Naive thymus-derived CD4-positive, alpha-beta T cell (primary cell): Measurements from ENCODE around the gene ISYNA1. TPM values are rescaled to one million over a fixed set of nuclear protein-coding genes. Genes with fewer than 3 reads are reported as not detected.
A peak's percentile ranks its signal among the peaks of the same experiment; 100 is the strongest.

Experiments
- ATAC-seq: fragments of 150-1000 bp; cut with Tn5 transposase; 2 replicates; pipeline ENCODE4 v1.10.0; 2021; ENCODE audit warnings: mild to moderate bottlenecking, moderate library complexity
- CTCF ChIA-PET: fragments of 350-600 bp; sonication (Branson Sonifier 250); formaldehyde crosslinking; loops from one replicate; lab custom pipeline; 2021; ENCODE audit warnings: antibody characterized with exemption; lab: Charles Lee
- POLR2A ChIA-PET: fragments of 350-600 bp; sonication (Branson Sonifier 250); formaldehyde crosslinking; loops from one replicate; lab custom pipeline; 2021; ENCODE audit warnings: antibody characterized with exemption, inconsistent platforms; lab: Charles Lee
- DNase-seq, 9 donors: peaks; one replicate each; pipeline versions ENCODE4 v3.0.0 to v3.0.0-alpha.2; 2020 to 2022; ENCODE audit warnings: mixed read lengths in 1 of 9
- H3K27ac ChIP-seq: one replicate; pipeline ENCODE4 v1.7.0; 2013; ENCODE audit warnings: mild to moderate bottlenecking, low read depth, low read length, moderate library complexity
- H3K27me3 ChIP-seq, 2 donors: one replicate each; pipeline ENCODE4 v1.7.0; 2013; ENCODE audit warnings: low read length in 2 of 2, mild to moderate bottlenecking in 2 of 2, moderate library complexity in 2 of 2; ENCODE audit not compliant: control insufficient read depth in 2 of 2, insufficient read depth in 2 of 2
- H3K36me3 ChIP-seq, 3 experiments: 1 replicate in 2 of 3; 2 replicates in 1 of 3; pipeline ENCODE4 v1.7.0; 2013; ENCODE audit warnings: low read length in 3 of 3, mild to moderate bottlenecking in 3 of 3, moderate library complexity in 1 of 3; ENCODE audit not compliant: insufficient read depth in 3 of 3, control insufficient read depth in 2 of 3
- H3K4me1 ChIP-seq, 2 donors: one replicate each; pipeline ENCODE4 v1.7.0; 2013; ENCODE audit warnings: low read length in 2 of 2, mild to moderate bottlenecking in 2 of 2, moderate library complexity in 1 of 2; ENCODE audit not compliant: control insufficient read depth in 2 of 2, insufficient read depth in 2 of 2
- H3K4me3 ChIP-seq: 2 replicates; pipeline ENCODE4 v1.7.0; 2013; ENCODE audit warnings: mild to moderate bottlenecking, low read length
- H3K9me3 ChIP-seq, 3 experiments: 1 replicate in 2 of 3; 2 replicates in 1 of 3; pipeline ENCODE4 v1.7.0; 2013; ENCODE audit warnings: low read length in 3 of 3; ENCODE audit not compliant: control insufficient read depth in 2 of 3
- H3K27ac Mint-ChIP-seq, 9 donors: one replicate each; pipeline ENCODE4 v1.8.0; 2020 to 2022; ENCODE audit warnings: mixed read lengths in 9 of 9, mild to moderate bottlenecking in 8 of 9, moderate library complexity in 5 of 9, inconsistent platforms in 2 of 9
- H3K27me3 Mint-ChIP-seq, 5 donors: one replicate each; pipeline ENCODE4 v1.8.0; 2021 to 2022; ENCODE audit warnings: mixed read lengths in 5 of 5, mild to moderate bottlenecking in 1 of 5
- H3K36me3 Mint-ChIP-seq, 5 donors: one replicate each; pipeline ENCODE4 v1.8.0; 2020 to 2022; ENCODE audit warnings: mixed read lengths in 5 of 5, mild to moderate bottlenecking in 3 of 5, inconsistent platforms in 1 of 5
- H3K4me1 Mint-ChIP-seq, 7 donors: one replicate each; pipeline ENCODE4 v1.8.0; 2020 to 2022; ENCODE audit warnings: mixed read lengths in 7 of 7, mild to moderate bottlenecking in 3 of 7, inconsistent platforms in 1 of 7
- H3K4me3 Mint-ChIP-seq, 10 donors: one replicate each; pipeline ENCODE4 v1.8.0; 2020 to 2022; ENCODE audit warnings: mild to moderate bottlenecking in 10 of 10, mixed read lengths in 10 of 10, moderate library complexity in 6 of 10, inconsistent platforms in 2 of 10
- H3K9me3 Mint-ChIP-seq, 11 donors: one replicate each; pipeline ENCODE4 v1.8.0; 2020 to 2022; ENCODE audit warnings: mixed read lengths in 11 of 11, mild to moderate bottlenecking in 4 of 11, inconsistent platforms in 1 of 11, moderate library complexity in 1 of 11
- intact Hi-C, 2 donors: fragments of 100-400 bp; cut with micrococcal nuclease; formaldehyde crosslinking; loops; one replicate each; pipeline ENCODE4 v1.15.1; 2023
- polyA plus RNA-seq, 2 donors: library from polyadenylated mRNA; unstranded; fragments of 300-500 nt; fragmentation: Illumina TruSeq; gene quantifications; one replicate each; pipeline ENCODE4 v1.2.3, GENCODE V29; 2021
- total RNA-seq, 6 experiments: library from RNA in 5 of 6; stranded (reverse) in 5 of 6; gene quantifications; 1 replicate in 5 of 6; 2 replicates in 1 of 6; pipeline ENCODE4 v1.2.3 and lab custom pipeline; 2021 to 2026

ISYNA1 gene
- total and polyA plus RNA-seq, 7 experiments from 2014 or later: 9.5 to 42.5 (median 39.7) TPM

DNA sequence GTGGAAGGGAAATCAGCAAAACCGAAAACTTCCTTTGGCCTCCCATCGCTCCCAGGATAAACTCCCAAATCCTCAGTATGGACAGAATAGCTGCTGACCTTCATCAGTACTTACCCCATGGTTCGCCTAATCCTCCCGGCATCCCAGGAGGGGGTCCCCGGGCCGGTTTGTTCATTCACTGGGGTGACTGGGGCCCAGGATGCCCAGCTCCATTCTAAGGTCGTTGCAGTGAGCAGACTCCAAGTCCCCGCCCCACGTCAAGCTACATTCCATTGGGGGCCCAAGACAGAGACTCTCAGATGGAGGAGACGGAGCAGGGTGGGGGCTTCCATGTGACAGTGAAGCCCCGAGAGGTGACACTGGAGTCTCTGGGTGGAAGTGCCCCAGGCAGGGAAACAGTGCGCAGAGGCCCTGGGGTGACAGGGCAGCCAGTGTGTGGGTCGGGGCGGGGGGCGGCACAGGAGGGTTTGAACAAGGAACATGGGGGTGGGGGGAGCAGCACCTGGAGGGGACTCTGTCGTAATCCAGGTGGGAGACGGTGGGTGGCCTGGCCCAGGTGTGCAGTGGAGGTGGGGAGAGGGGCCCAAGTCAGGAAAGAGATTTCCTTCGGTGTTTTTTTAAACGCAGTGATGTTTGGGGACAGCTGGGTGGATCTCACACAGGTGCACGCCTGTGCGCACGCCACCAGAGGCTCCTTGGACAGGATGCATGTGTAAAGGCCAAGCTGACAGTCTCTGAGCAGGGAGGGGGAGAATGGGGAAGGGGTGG, 13.6 kb downstream of the ISYNA1 start:
- H3K4me1 Mint-ChIP-seq: peaks cover 27 to 57% (median 44%) of the 10 kb centered on the region in 7 donors
- H3K36me3 ChIP-seq: no peaks in the 10 kb centered on the region
- H3K27ac Mint-ChIP-seq: peak overlapping the region in 2 of 9 donors; percentile 32 to 42
- DNase-seq: no peak
- H3K27ac ChIP-seq: no peak overlapping the region
- intact Hi-C loops: no loop called here
- H3K27me3 ChIP-seq: no peaks in the 10 kb centered on the region
- H3K9me3 ChIP-seq: no peaks in the 10 kb centered on the region
- H3K4me3 Mint-ChIP-seq: peak overlapping the region in 1 of 10 donors; percentile 14
- CTCF ChIA-PET: interaction anchor here (0.6 to 1.1 kb wide), 2 partner anchors 13 to 30 kb away, joined by 3 read pairs; no protein-coding TSS in a partner anchor
- peaks cover 0 to 8% (median 0%) of the 10 kb centered on the region in 5 donors for H3K36me3 Mint-ChIP-seq
- H3K9me3 Mint-ChIP-seq: no peaks in the 10 kb centered on the region
- no peak overlapping the region for H3K4me3 ChIP-seq
- no peak for ATAC-seq
- no peaks in the 10 kb centered on the region for H3K27me3 Mint-ChIP-seq
- H3K4me1 ChIP-seq: peaks cover 21 to 55% of the 10 kb centered on the region in 2 donors
- POLR2A ChIA-PET: interaction anchor here (1.2 kb wide), 1 partner anchor 13 kb away, joined by 4 read pairs; no protein-coding TSS in a partner anchor

DNA sequence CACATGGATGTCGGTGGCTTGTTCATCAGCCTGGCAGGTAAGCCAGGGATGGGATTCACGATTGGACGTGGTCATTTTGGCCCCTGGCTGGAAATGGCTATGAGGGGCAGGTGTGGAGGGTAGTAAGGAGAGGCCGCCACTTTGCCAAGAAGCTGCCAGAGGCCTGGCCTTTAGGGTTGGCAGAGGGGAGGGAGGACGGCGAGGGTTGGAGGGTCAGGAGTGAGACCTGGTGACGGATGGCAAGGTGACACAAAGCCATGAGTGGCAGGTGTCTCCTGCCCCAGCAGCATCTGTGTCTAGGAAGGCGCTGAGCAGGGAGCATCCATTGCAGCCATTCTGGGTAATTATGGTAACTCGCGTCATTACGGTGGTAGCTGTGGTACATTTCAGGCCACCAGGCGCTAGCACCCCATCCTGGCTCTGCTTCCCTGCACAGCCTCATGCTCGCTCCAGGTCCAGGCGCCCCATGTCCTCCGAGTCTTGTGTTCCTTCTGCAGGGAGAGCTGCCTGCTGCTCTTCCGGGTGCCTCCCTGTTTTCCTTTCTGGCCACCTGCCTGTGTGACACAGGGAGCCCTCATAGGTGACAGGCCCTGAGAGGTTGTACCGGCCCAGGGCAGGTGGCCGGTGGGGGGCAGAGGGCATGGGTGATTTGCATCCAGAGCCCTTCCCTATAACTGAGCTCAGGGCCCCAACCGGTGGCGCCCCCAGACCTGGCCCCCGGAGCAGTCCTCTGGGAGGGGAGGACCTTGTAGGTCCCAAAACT, 14.5 kb downstream of the ISYNA1 start:
- Histone ChIP-seq H3K27me3 (peaks cover 0 to 2% of the 10 kb centered on the region in 2 donors), H3K4me3 (no peak overlapping the region), H3K27ac (no peak overlapping the region), H3K9me3 (no peaks in the 10 kb centered on the region), H3K4me1 (peaks cover 27 to 56% of the 10 kb centered on the region in 2 donors), H3K36me3 (no peaks in the 10 kb centered on the region)
- Mint-ChIP-seq H3K36me3 (peaks cover 0 to 8% (median 0%) of the 10 kb centered on the region in 5 donors), H3K4me3 (peak overlapping the region in 3 of 10 donors; percentile 47 to 92 (median 62)), H3K27me3 (peaks cover 0 to 2% (median 0%) of the 10 kb centered on the region in 5 donors), H3K27ac (peak overlapping the region in 2 of 9 donors; percentile 60 to 90), H3K9me3 (no peaks in the 10 kb centered on the region), H3K4me1 (peaks cover 32 to 63% (median 50%) of the 10 kb centered on the region in 7 donors)
- POLR2A ChIA-PET: interaction anchor here (0.8 to 1.2 kb wide), 2 partner anchors 14 to 277 kb away, joined by 3 to 4 read pairs; no protein-coding TSS in a partner anchor
- DNase-seq (no peak), ATAC-seq (no peak)
- intact Hi-C loops: no loop called here
- CTCF ChIA-PET: no interaction called here

- Histone ChIP-seq H3K27me3 (peaks cover 0 to 3% of the 10 kb centered on the region in 2 donors), H3K4me1 (peaks cover 35 to 58% of the 10 kb centered on the region in 2 donors), H3K36me3 (no peaks in the 10 kb centered on the region), H3K27ac (no peak overlapping the region), H3K9me3 (no peaks in the 10 kb centered on the region), H3K4me3 (no peak overlapping the region)
- ATAC-seq (no peak), DNase-seq (no peak)
- intact Hi-C loops: no loop called here
- H3K4me3 Mint-ChIP-seq: peak overlapping the region in 5 of 10 donors; percentile 6 to 92 (median 49)
- peak overlapping the region in 6 of 9 donors; percentile 31 to 90 (median 62) for H3K27ac Mint-ChIP-seq
- POLR2A ChIA-PET: interaction anchor here (0.8 kb wide), 1 partner anchor 278 kb away, joined by 3 read pairs; no protein-coding TSS in a partner anchor
- H3K36me3 Mint-ChIP-seq: peaks cover 0 to 8% (median 0%) of the 10 kb centered on the region in 5 donors
- H3K4me1 Mint-ChIP-seq: peaks cover 39 to 71% (median 58%) of the 10 kb centered on the region in 7 donors
- CTCF ChIA-PET: interaction anchor here (0.6 to 0.7 kb wide), 2 partner anchors 143 to 866 kb away, joined by 3 to 4 read pairs; no protein-coding TSS in a partner anchor
- no peaks in the 10 kb centered on the region for H3K9me3 Mint-ChIP-seq
- H3K27me3 Mint-ChIP-seq: peaks cover 0 to 9% (median 3%) of the 10 kb centered on the region in 5 donors
These were observed 15.3 kb downstream of the ISYNA1 start for GRCh38 chr19:18422530-18423191.

- no peak for DNase-seq
- Histone ChIP-seq H3K4me3 (no peak overlapping the region), H3K36me3 (no peaks in the 10 kb centered on the region), H3K27me3 (peaks cover 0 to 12% of the 10 kb centered on the region in 2 donors), H3K9me3 (no peaks in the 10 kb centered on the region), H3K4me1 (peaks cover 47 to 65% of the 10 kb centered on the region in 2 donors), H3K27ac (peak overlapping the region; percentile 31)
- ChIA-PET POLR2A (no interaction called here), CTCF (interaction anchor here (0.6 kb wide), 2 partner anchors 208 to 1447 kb away, joined by 3 to 4 read pairs; no protein-coding TSS in a partner anchor)
- ATAC-seq: no peak
- Mint-ChIP-seq H3K27ac (peak overlapping the region; percentile 49 to 90 (median 67)), H3K4me1 (peaks cover 42 to 77% (median 66%) of the 10 kb centered on the region in 7 donors), H3K27me3 (peaks cover 5 to 16% (median 9%) of the 10 kb centered on the region in 5 donors), H3K36me3 (peaks cover 0 to 8% (median 0%) of the 10 kb centered on the region in 5 donors), H3K9me3 (peaks cover 0 to 1% (median 0%) of the 10 kb centered on the region in 11 donors), H3K4me3 (peak overlapping the region; percentile 34 to 92 (median 82))
- intact Hi-C loops: no loop called here
These were observed 16.5 kb downstream of the ISYNA1 start for GRCh38 chr19:18421371-18421959.

- ChIA-PET POLR2A (interaction anchor here (0.8 kb wide), 1 partner anchor 15 kb away, joined by 3 read pairs; no protein-coding TSS in a partner anchor), CTCF (interaction anchor here (0.6 to 2.1 kb wide), 3 partner anchors 10 to 1447 kb away, joined by 3 to 7 read pairs (median 4); no protein-coding TSS in a partner anchor)
- Histone ChIP-seq H3K4me1 (peaks cover 52 to 70% of the 10 kb centered on the region in 2 donors), H3K27ac (peak overlapping the region; percentile 31), H3K36me3 (no peaks in the 10 kb centered on the region), H3K9me3 (no peaks in the 10 kb centered on the region), H3K27me3 (peaks cover 0 to 14% of the 10 kb centered on the region in 2 donors), H3K4me3 (peak overlapping the region; percentile 47)
- H3K27me3 Mint-ChIP-seq: peaks cover 8 to 21% (median 13%) of the 10 kb centered on the region in 5 donors
- intact Hi-C loops: loop anchor here in 1 of 2 donors (1.0 kb wide), 1 partner anchor 8 kb away; no protein-coding TSS in a partner anchor
- H3K36me3 Mint-ChIP-seq: peaks cover 0 to 8% (median 0%) of the 10 kb centered on the region in 5 donors
- peaks cover 44 to 80% (median 69%) of the 10 kb centered on the region in 7 donors for H3K4me1 Mint-ChIP-seq
- DNase-seq (no peak), ATAC-seq (no peak)
- H3K9me3 Mint-ChIP-seq: peaks cover 0 to 1% (median 0%) of the 10 kb centered on the region in 11 donors
- H3K4me3 Mint-ChIP-seq: peak overlapping the region; percentile 79 to 92 (median 84)
- peak overlapping the region in 5 of 9 donors; percentile 14 to 90 (median 63) for H3K27ac Mint-ChIP-seq
These were observed 17.0 kb downstream of the ISYNA1 start for GRCh38 chr19:18420930-18421329.
